Lung (tissue), 12 donors: Measurements from ENCODE around the gene PCDHGB7. TPM values are rescaled to one million over a fixed set of nuclear protein-coding genes. Genes with fewer than 3 reads are reported as not detected.
"Not testable (repeated sequence)": the region's sequence is repeated elsewhere in the genome, so short reads cannot be mapped to it uniquely, and the experiment has no call there.

Source experiments
- ATAC-seq: fragments of 200-7000 bp; cut with Tn5 transposase; one replicate; pipeline ENCODE4 v1.9.1; 2020; ENCODE audit warnings: moderate number of reproducible peaks; ENCODE audit not compliant: insufficient read depth, low FRiP score
- DNase-seq, 3 donors: peaks; one replicate each; pipeline ENCODE4 v3.0.0-alpha.2; 2013 to 2017
- H3K27ac ChIP-seq, 2 donors: one replicate each; pipeline ENCODE4 v1.5.1; 2013; ENCODE audit warnings: mild to moderate bottlenecking in 2 of 2, moderate library complexity in 2 of 2, control low read depth in 1 of 2, inconsistent platforms in 1 of 2, low read depth in 1 of 2, low read length in 1 of 2
- H3K27me3 ChIP-seq, 3 donors: one replicate each; pipeline ENCODE4 v1.5.1; 2013; ENCODE audit warnings: low read length in 2 of 3; ENCODE audit not compliant: control insufficient read depth in 3 of 3, insufficient read depth in 3 of 3
- H3K36me3 ChIP-seq, 4 donors: one replicate each; pipeline ENCODE4 v1.5.1; 2013; ENCODE audit warnings: low read length in 4 of 4, mild to moderate bottlenecking in 1 of 4, moderate library complexity in 1 of 4; ENCODE audit not compliant: control insufficient read depth in 4 of 4, insufficient read depth in 4 of 4
- H3K4me1 ChIP-seq, 5 donors: one replicate each; pipeline ENCODE4 v1.5.1; 2013; ENCODE audit warnings: low read length in 5 of 5, mild to moderate bottlenecking in 2 of 5, moderate library complexity in 1 of 5; ENCODE audit not compliant: control insufficient read depth in 5 of 5, insufficient read depth in 5 of 5
- H3K4me3 ChIP-seq: one replicate; pipeline ENCODE4 v1.5.1; 2013; ENCODE audit warnings: mild to moderate bottlenecking, control low read depth, moderate library complexity
- H3K9ac ChIP-seq, 2 donors: one replicate each; pipeline ENCODE4 v1.5.1; 2013; ENCODE audit warnings: low read length in 2 of 2, control low read depth in 1 of 2; ENCODE audit not compliant: insufficient read depth in 1 of 2
- H3K9me3 ChIP-seq, 4 donors: one replicate each; pipeline ENCODE4 v1.5.1; 2013; ENCODE audit warnings: low read length in 3 of 4, mild to moderate bottlenecking in 1 of 4, moderate library complexity in 1 of 4; ENCODE audit not compliant: control insufficient read depth in 4 of 4, insufficient read depth in 3 of 4
- CTCF ChIP-seq: IDR thresholded peaks from 2 replicates; pipeline ENCODE4 v1.5.1; 2012; ENCODE audit warnings: mild to moderate bottlenecking; ENCODE audit errors: control extremely low read depth, extremely low read depth
- WGBS, 2 donors: extraction: QIAGEN DNeasy Blood & Tissue Kit; methylation state at CpG; one replicate each; pipeline ENCODE4 v1.1.7; 2013; 5-methylcytosine and 5-hydroxymethylcytosine counted together
- polyA plus RNA-seq, 2 donors: library from polyadenylated mRNA; stranded (reverse); fragments of 200-250 nt; gene quantifications; one replicate each; pipeline ENCODE4 v1.2.1, GENCODE V29; 2013
- total RNA-seq, 2 donors: library from RNA; depleted of rRNA in 1 of 2; stranded (reverse); fragments of >200 nt in 1 of 2; gene quantifications; one replicate each; pipeline ENCODE4 v1.2.1, GENCODE V29; 2014 to 2021
- donor health status: control.
- donor health status: control.
- donor health status: Bipolar disorder and iron deficiency.
- donor health status: healthy.
- donor health status: DM: yes; HTN: yes; CAD: no.

PCDHGB7 gene
- total and polyA plus RNA-seq, 4 donors = 1.6 to 18.1 (median 10.6) TPM

GRCh38 chr5:141431286-141431685, 13.8 kb downstream of the PCDHGB7 start:
- Histone ChIP-seq H3K9me3 (peaks cover 0 to 53% (median 24%) of the 10 kb centered on the region in 4 donors), H3K27me3 (no peaks in the 10 kb centered on the region), H3K9ac (no peak overlapping the region), H3K4me3 (no peak overlapping the region), H3K4me1 (peaks cover 0 to 5% (median 0%) of the 10 kb centered on the region in 5 donors), H3K36me3 (peaks cover 0 to 28% (median 0%) of the 10 kb centered on the region in 4 donors), H3K27ac (no peak overlapping the region)
- no peak for TF ChIP-seq CTCF
- WGBS, 2 donors = 16% methylated on average over 37 of the region's 37 CpGs
- ATAC-seq (no peak), DNase-seq (no peak)

- H3K4me1 ChIP-seq, H3K4me3 ChIP-seq, DNase-seq, H3K27me3 ChIP-seq, H3K27ac ChIP-seq, ATAC-seq, H3K9ac ChIP-seq: not testable (repeated sequence)
- 34 to 41% methylated on average over 33 to 38 of the region's 38 CpGs for WGBS, 2 donors
- Histone ChIP-seq H3K36me3 (peaks cover 0 to 19% (median 0%) of the 10 kb centered on the region in 4 donors), H3K9me3 (peaks cover 4 to 46% (median 19%) of the 10 kb centered on the region in 4 donors)
These were observed 14.8 kb downstream of the PCDHGB7 start for GRCh38 chr5:141432308-141432707.

GRCh38 chr5:141432726-141433125, 15.2 kb downstream of the PCDHGB7 start:
- ATAC-seq = not testable (repeated sequence)

GRCh38 chr5:141434006-141434405, 16.5 kb downstream of the PCDHGB7 start:
- H3K36me3 ChIP-seq = peaks cover 0 to 10% (median 0%) of the 10 kb centered on the region in 4 donors
- no peaks in the 10 kb centered on the region for H3K27me3 ChIP-seq
- H3K4me3 ChIP-seq = no peak overlapping the region
- peaks cover 4 to 36% (median 12%) of the 10 kb centered on the region in 4 donors for H3K9me3 ChIP-seq
- peaks cover 0 to 5% (median 0%) of the 10 kb centered on the region in 5 donors for H3K4me1 ChIP-seq
- H3K27ac ChIP-seq = no peak overlapping the region
- DNase-seq (no peak), ATAC-seq (no peak)
- WGBS, 2 donors = 73 to 85% methylated on average over 2 of the region's 2 CpGs
- no peak for TF ChIP-seq CTCF
- no peak overlapping the region for H3K9ac ChIP-seq

More at GRCh38 chr5:141432726-141433125, 15.2 kb downstream of the PCDHGB7 start:
- H3K4me1 ChIP-seq, H3K4me3 ChIP-seq, H3K27ac ChIP-seq, DNase-seq, H3K27me3 ChIP-seq, H3K9ac ChIP-seq: not testable (repeated sequence)
- peaks cover 4 to 43% (median 16%) of the 10 kb centered on the region in 4 donors for H3K9me3 ChIP-seq
- WGBS, 2 donors = 27 to 31% methylated on average over 24 to 29 of the region's 29 CpGs
- H3K36me3 ChIP-seq = peaks cover 0 to 15% (median 0%) of the 10 kb centered on the region in 4 donors
